ENCODE results near the gene TAF11L3.
"Not testable (repeated sequence)": the region's sequence is repeated elsewhere in the genome, so short reads cannot be mapped to it uniquely, and the experiment has no call there.

Gene TAF11L3

DNA sequence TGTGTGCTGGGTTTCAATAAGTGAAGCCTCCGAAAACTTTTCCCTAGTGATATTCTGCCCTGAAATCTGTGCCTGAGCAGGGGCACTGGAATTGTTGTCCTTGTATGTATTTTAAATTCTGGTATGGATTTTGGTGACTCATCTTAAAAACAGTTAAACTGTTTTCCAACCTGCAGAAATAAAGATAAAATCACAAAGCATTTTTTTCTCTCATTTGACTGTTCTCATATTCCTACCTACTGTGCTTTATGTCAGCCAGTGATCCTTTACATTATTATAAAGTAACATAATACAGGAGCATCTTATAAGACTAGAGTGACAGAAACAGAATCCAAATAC, 31.0 kb upstream of the TAF11L3 start:
- no peak overlapping the region for H3K4me3 ChIP-seq (replicated peaks; ENCODE audit: low read depth, low read length)
- DNase-seq (ENCODE audit: low read depth): no peak
- TF ChIP-seq, protein P1, sequence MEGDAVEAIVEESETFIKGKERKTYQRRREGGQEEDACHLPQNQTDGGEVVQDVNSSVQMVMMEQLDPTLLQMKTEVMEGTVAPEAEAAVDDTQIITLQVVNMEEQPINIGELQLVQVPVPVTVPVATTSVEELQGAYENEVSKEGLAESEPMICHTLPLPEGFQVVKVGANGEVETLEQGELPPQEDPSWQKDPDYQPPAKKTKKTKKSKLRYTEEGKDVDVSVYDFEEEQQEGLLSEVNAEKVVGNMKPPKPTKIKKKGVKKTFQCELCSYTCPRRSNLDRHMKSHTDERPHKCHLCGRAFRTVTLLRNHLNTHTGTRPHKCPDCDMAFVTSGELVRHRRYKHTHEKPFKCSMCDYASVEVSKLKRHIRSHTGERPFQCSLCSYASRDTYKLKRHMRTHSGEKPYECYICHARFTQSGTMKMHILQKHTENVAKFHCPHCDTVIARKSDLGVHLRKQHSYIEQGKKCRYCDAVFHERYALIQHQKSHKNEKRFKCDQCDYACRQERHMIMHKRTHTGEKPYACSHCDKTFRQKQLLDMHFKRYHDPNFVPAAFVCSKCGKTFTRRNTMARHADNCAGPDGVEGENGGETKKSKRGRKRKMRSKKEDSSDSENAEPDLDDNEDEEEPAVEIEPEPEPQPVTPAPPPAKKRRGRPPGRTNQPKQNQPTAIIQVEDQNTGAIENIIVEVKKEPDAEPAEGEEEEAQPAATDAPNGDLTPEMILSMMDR (IDR thresholded peaks at IDR 0.05; ENCODE audit: low read length, missing control alignments): no peak

DNA sequence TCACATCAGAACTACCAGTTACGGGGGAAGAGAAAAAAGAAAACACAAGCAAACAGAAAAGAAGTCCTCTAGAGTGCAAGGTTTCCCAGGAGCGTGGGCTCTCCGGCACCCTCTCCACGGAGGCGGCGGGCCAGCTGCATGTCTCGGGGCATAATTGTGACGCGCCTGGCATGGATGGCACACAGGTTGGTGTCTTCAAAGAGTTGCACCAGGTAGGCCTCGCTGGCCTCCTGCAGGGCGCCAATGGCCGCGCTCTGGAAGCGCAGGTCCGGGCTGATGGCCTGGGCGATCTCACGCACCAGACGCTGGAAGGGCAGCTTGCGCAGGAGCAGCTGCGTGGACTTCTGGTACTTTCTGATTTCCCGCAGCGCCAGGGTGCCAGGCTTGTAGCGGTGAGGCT, 26.9 kb upstream of the TAF11L3 start:
- DNase-seq (ENCODE audit: low read depth); H3K4me3 ChIP-seq (replicated peaks; ENCODE audit: low read depth, low read length): not testable (repeated sequence)

DNA sequence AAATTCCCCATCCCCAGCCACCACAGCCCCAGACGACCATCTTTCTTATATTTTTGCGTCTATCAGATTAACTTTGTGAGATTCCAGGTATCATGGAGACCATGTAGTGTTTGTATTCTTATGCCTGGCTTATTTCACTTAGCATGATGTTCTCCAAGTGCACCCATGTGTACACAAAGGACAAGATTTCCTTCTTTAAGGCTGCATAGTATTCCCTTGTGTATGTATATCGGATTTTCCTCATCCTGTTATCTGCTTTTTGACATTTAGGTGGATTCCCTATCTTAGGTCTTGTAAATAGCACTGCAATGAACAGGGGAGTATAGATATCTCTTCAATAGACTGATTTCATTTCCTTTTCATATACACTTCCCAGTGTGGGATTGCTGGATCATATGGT, 25.4 kb upstream of the TAF11L3 start:
- TF ChIP-seq, protein P1 (IDR thresholded peaks at IDR 0.05; ENCODE audit: low read length, missing control alignments): no peak
- H3K4me3 ChIP-seq (replicated peaks; ENCODE audit: low read depth, low read length): no peak overlapping the region
- no peak for DNase-seq (ENCODE audit: low read depth)

DNA sequence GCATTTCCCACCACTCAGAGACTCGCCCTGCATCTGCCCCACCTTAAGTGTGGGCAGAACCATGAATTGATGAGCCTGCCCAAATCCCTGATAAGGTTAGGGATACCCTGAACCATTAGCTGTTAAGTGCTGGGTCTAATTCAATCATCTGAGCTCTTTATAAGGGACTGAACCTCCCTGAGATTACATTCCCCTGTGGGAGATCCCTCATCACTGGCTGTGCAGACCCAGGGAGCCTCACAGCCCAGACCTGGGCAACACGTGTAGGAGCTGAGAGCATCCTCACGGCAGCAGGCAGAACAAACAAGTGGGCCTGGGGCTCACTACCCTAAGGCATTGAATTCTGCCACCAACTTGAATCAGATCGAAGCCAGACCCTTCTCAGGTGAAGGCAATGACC, 20.7 kb upstream of the TAF11L3 start:
- H3K4me3 ChIP-seq (replicated peaks; ENCODE audit: low read depth, low read length): no peak overlapping the region
- DNase-seq (ENCODE audit: low read depth): no peak
- TF ChIP-seq, protein P1 (IDR thresholded peaks at IDR 0.05; ENCODE audit: low read length, missing control alignments): no peak

DNA sequence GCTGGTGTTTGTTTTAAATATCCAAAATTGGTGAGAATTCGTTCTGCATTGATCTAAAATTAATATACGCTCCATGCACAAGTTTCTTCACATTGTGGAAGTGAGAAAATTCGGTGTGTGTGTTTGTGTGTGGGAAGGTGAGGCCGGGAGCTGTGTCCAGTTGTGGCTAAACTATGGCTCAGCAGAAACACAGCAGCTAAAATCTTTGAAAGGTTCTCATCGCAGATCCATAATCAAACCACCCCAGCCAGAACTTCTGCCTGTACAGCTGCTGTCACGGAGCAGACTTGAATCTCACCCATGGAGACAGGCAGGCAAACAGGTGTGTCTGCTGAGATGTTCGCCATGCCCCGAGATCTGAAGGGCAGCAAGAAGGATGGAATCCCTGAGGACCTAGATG, 20.2 kb upstream of the TAF11L3 start, which contains the start of gene TAF11L2:
Gene TAF11L2, plus strand, starts transcription at position 301 of the 400 bp plus-strand sequence.
- not testable (repeated sequence) for H3K4me3 ChIP-seq (replicated peaks; ENCODE audit: low read depth, low read length); DNase-seq (ENCODE audit: low read depth)

DNA sequence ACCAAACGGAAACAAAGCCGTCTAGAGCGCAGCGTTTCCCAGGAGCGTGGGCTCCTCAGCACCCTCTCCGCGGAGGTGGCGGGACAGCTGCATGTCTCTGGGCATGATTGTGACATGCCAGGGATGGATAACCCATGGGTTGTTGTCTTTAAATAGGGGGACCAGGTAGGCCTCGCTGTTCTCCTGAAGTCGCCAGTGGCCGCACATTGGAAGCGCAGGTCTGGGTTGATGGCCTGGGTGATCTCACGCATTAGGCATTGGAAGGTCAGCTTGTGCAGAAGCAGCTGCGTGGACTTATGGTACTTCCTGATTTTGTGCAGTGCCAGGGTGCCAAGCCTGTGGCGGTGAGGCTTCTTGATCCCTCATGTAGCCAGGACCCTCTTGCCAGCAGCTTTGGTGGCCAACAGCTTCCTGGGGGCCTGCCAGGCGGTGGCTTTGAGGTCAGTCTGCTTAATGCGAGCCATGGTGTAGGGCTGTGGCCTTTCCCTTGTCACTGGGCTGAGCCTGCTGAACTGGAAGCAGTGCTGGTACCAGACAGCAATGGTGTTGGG, 6.3 kb upstream of the TAF11L3 start:
- TF ChIP-seq, protein P1 (IDR thresholded peaks at IDR 0.05; ENCODE audit: low read length, missing control alignments): no peak
- no peak overlapping the region for H3K4me3 ChIP-seq (replicated peaks; ENCODE audit: low read depth, low read length)
- no peak for DNase-seq (ENCODE audit: low read depth)

DNA sequence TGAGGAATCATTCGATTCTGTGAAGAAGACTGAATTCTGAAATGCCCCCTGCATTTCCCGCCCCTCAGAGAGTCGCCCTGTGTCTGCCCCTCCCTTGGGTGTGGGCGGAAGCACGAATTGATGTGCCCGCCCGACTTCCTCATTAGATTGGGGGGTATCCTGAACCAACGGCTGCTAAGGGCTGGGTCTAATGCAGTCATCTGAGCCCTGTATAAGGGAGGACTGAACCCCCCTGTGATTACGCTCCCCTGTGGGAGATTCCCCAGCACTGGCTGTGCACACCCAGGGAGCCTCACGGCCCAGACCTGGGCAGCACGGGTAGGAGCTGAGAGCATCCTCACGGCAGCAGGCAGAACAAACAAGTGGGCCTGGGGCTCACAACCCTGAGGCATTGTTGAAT, 641 bp upstream of the TAF11L3 start:
- not testable (repeated sequence) for DNase-seq (ENCODE audit: low read depth); H3K4me3 ChIP-seq (replicated peaks; ENCODE audit: low read depth, low read length)

DNA sequence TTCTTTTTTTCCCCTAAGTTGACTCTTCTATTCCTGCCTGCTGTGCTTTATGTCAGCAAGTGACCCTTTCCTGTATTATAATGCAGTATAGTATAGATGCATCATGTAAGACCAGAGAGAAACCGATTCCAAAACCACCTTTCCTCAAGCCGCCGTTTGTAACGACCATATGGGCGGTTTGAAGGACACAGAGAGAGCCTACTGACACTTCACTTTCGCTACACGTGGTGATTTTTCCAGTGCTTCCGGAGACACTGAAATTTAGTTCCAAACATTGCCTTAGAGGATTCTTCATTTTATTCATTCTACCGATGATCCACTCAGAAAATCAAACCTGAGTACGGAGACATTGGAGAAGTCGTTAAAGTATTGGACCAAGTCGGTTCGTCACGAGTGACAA, 1.3 kb downstream of the TAF11L3 start:
- DNase-seq (ENCODE audit: low read depth); H3K4me3 ChIP-seq (replicated peaks; ENCODE audit: low read depth, low read length): not testable (repeated sequence)

DNA sequence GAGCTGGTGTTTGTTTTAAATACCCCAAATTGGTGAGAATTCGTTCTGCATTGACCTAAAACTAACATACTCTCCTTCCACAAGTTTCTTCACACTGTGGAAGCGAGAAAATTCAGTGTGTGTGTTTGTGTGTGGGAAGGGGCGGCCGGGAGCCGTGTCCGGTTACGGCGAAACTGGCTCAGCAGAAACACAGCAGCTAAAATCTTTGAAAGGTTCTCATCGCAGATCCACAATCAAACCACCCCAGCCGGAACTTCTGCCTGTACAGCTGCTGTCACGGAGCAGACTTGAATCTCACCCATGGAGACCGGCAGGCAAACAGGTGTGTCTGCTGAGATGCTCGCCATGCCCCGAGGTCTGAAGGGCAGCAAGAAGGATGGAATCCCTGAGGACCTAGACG, 3.3 kb downstream of the TAF11L3 start, which contains the start of gene TAF11L4:
Gene TAF11L4, plus strand, starts transcription at position 301 of the 400 bp plus-strand sequence.
- H3K4me3 ChIP-seq (replicated peaks; ENCODE audit: low read depth, low read length); DNase-seq (ENCODE audit: low read depth): not testable (repeated sequence)

DNA sequence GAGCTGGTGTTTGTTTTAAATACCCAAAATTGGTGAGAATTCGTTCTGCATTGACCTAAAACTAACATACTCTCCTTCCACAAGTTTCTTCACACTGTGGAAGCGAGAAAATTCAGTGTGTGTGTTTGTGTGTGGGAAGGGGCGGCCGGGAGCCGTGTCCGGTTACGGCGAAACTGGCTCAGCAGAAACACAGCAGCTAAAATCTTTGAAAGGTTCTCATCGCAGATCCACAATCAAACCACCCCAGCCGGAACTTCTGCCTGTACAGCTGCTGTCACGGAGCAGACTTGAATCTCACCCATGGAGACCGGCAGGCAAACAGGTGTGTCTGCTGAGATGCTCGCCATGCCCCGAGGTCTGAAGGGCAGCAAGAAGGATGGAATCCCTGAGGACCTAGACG, 6.8 kb downstream of the TAF11L3 start, which contains the start of gene TAF11L5:
Gene TAF11L5, plus strand, starts transcription at position 301 of the 400 bp plus-strand sequence.
- not testable (repeated sequence) for H3K4me3 ChIP-seq (replicated peaks; ENCODE audit: low read depth, low read length); DNase-seq (ENCODE audit: low read depth)

DNA sequence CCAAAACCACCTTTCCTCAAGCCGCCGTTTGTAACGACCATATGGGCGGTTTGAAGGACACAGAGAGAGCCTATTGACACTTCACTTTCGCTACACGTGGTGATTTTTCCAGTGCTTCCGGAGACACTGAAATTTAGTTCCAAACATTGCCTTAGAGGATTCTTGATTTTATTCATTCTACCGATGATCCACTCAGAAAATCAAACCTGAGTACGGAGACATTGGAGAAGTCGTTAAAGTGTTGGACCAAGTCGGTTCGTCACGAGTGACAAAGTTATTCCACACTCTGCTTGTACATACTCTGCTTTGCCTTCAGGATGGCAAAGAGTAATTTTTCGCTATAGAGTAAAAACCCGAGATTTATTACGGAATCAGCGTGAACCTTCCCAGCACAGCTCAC, 8.3 kb downstream of the TAF11L3 start:
- DNase-seq (ENCODE audit: low read depth): peak; percentile 4
- H3K4me3 ChIP-seq (replicated peaks; ENCODE audit: low read depth, low read length): not testable (repeated sequence)

DNA sequence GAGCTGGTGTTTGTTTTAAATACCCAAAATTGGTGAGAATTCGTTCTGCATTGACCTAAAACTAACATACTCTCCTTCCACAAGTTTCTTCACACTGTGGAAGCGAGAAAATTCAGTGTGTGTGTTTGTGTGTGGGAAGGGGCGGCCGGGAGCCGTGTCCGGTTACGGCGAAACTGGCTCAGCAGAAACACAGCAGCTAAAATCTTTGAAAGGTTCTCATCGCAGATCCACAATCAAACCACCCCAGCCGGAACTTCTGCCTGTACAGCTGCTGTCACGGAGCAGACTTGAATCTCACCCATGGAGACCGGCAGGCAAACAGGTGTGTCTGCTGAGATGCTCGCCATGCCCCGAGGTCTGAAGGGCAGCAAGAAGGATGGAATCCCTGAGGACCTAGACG, 10.2 kb downstream of the TAF11L3 start, which contains the start of gene TAF11L6:
Gene TAF11L6, plus strand, starts transcription at position 301 of the 400 bp plus-strand sequence.
- DNase-seq (ENCODE audit: low read depth): not testable (repeated sequence)

More for the DNA sequence above, 10.2 kb downstream of the TAF11L3 start, which contains the start of gene TAF11L6:
- H3K4me3 ChIP-seq (replicated peaks; ENCODE audit: low read depth, low read length): not testable (repeated sequence)
